Panc1 (cell line): Measurements from ENCODE around the gene RNF133. TPM values are rescaled to one million over a fixed set of nuclear protein-coding genes. Genes with fewer than 3 reads are reported as not detected.

Source experiments
- ATAC-seq: fragments of 200-7000 bp; cut with Tn5 transposase; 2 replicates; pipeline ENCODE4 v1.9.1; 2020; ENCODE audit warnings: mild to moderate bottlenecking, moderate library complexity
- BruUV-seq: library from RNA; stranded (reverse); fragments of 400-500 nt; replicated peaks from 2 replicates; lab custom pipeline; 2021; lab: Mats Ljungman, UMichigan
- CTCF ChIA-PET: fragments of 300-600 bp; sonication (Branson Sonifier 250); formaldehyde crosslinking; loops from one replicate; lab custom pipeline; 2022; ENCODE audit warnings: antibody characterized with exemption; lab: Charles Lee
- POLR2A ChIA-PET: fragments of 300-600 bp; sonication (Branson Sonifier 250); formaldehyde crosslinking; loops from one replicate; lab custom pipeline; 2022; ENCODE audit warnings: antibody characterized with exemption; lab: Charles Lee
- DNase-seq: peaks from one replicate; pipeline ENCODE4 v3.0.0-alpha.2; 2010; ENCODE audit warnings: low read depth, low spot score
- H3K27ac ChIP-seq: 2 replicates; pipeline ENCODE4 v1.5.1; 2011; ENCODE audit warnings: mild to moderate bottlenecking, low read length, inconsistent platforms
- H3K27me3 ChIP-seq: fragments of 200-500 bp; sonication (Bioruptor generic); 2 replicates; pipeline ENCODE4 v1.6.0; 2014; ENCODE audit warnings: low read length, inconsistent platforms; ENCODE audit not compliant: control insufficient read depth, insufficient read depth
- H3K36me3 ChIP-seq: fragments of 200-500 bp; sonication (Bioruptor generic); 2 replicates; pipeline ENCODE4 v1.5.1; 2014; ENCODE audit warnings: inconsistent platforms, mild to moderate bottlenecking, low read length, moderate library complexity; ENCODE audit not compliant: control insufficient read depth, insufficient read depth
- H3K4me1 ChIP-seq: 2 replicates; pipeline ENCODE4 v1.5.1; 2011; ENCODE audit warnings: inconsistent platforms, mild to moderate bottlenecking, low read length, moderate library complexity; ENCODE audit not compliant: control insufficient read depth, insufficient read depth
- H3K4me3 ChIP-seq, 2 experiments: 2 replicates each; pipeline ENCODE4 v1.5.1; 2011 to 2012; ENCODE audit warnings: low read depth in 2 of 2, low read length in 2 of 2, mild to moderate bottlenecking in 2 of 2, inconsistent platforms in 1 of 2, moderate library complexity in 1 of 2
- H3K9me3 ChIP-seq: fragments of 200-500 bp; sonication (Bioruptor generic); 2 replicates; pipeline ENCODE4 v1.5.1; 2014; ENCODE audit warnings: low read depth, mild to moderate bottlenecking, inconsistent platforms, low read length, moderate library complexity; ENCODE audit not compliant: control insufficient read depth, insufficient read depth
- CTCF ChIP-seq: fragments of 450-650 bp; IDR thresholded peaks from 2 replicates; pipeline ENCODE4 v1.5.1; 2017; ENCODE audit warnings: mild to moderate bottlenecking
- POLR2AphosphoS5 ChIP-seq: IDR thresholded peaks from 2 replicates; pipeline ENCODE4 v1.6.1; 2012; ENCODE audit warnings: mild to moderate bottlenecking, low read depth, low read length, moderate library complexity
- REST ChIP-seq, 2 experiments: IDR thresholded peaks; 2 replicates each; pipeline ENCODE4 v1.6.1; 2011 to 2012; ENCODE audit warnings: low read depth in 2 of 2, control low read depth in 1 of 2, low read length in 1 of 2, mild to moderate bottlenecking in 1 of 2, moderate library complexity in 1 of 2; ENCODE audit not compliant: insufficient read depth in 1 of 2
- SIN3A ChIP-seq: IDR thresholded peaks from 2 replicates; pipeline ENCODE4 v1.6.1; 2012; ENCODE audit warnings: low read depth, mild to moderate bottlenecking, low read length, moderate library complexity, borderline replicate concordance; ENCODE audit not compliant: insufficient read depth
- TCF7L2 ChIP-seq: IDR thresholded peaks from 2 replicates; pipeline ENCODE4 v1.6.1; 2011; ENCODE audit warnings: mild to moderate bottlenecking, low read depth, low read length, inconsistent platforms
- in situ Hi-C: cut with HindIII; loops from 2 replicates; pipeline ENCODE4 v1.10.0; 2016; ENCODE audit warnings: low sequenced_read_pairs, low pct_unique_long_range_greater_than_20kb
- intact Hi-C: fragments of 100-400 bp; cut with micrococcal nuclease; formaldehyde crosslinking; loops from one replicate; pipeline ENCODE4 v1.10.0; 2022; ENCODE audit not compliant: unreplicated experiment
- total RNA-seq: library from RNA; stranded (reverse); gene quantifications from one replicate; pipeline ENCODE4 v1.2.1, GENCODE V29; 2021; ENCODE audit not compliant: unreplicated experiment

RNF133 gene
- total RNA-seq, 1 experiment from 2014 or later: not detected

DNA sequence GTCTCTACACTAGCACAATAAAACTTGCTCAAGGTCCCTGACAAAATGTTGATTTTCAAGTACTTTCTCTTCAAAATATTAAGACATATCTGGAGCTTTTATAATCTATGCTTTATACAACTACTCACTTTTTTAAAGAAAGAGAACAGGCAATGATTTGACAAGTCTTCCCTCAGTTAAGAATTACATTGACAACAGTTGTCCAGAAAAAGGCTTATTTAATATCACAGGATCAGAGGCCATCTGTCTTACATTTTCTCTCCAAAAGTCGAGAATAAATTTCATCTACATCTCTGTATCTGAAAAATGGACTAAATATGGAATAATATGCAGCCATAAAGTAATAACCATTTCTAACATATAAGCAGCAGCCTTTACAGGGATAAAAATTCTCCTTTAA is 12.0 kb upstream of the RNF133 start:
- intact Hi-C loops (no loop called here), in situ Hi-C loops (no loop called here)
- no peaks in the 10 kb centered on the region for H3K4me1 ChIP-seq
- no peaks in the 10 kb centered on the region for H3K36me3 ChIP-seq
- no peak overlapping the region for H3K4me3 ChIP-seq
- no peak for TF ChIP-seq CTCF
- TF ChIP-seq SIN3A: no peak
- TF ChIP-seq REST (IDR thresholded peaks at IDR 0.05; ENCODE audit: insufficient read depth in 1 of 2, low read depth in 2 of 2, low read length in 1 of 2): no peak
- no peak for TF ChIP-seq TCF7L2
- no peak for TF ChIP-seq POLR2AphosphoS5
- no TSS peak for BruUV-seq
- ATAC-seq (no peak), DNase-seq (no peak)
- ChIA-PET POLR2A (no interaction called here), CTCF (no interaction called here)
- no peaks in the 10 kb centered on the region for H3K9me3 ChIP-seq
- H3K27ac ChIP-seq: no peak overlapping the region
- H3K27me3 ChIP-seq: no peaks in the 10 kb centered on the region

GRCh38 chr7:122709930-122710646 is 11.2 kb upstream of the RNF133 start:
- Histone ChIP-seq H3K4me1 (no peaks in the 10 kb centered on the region), H3K4me3 (no peak overlapping the region), H3K36me3 (no peaks in the 10 kb centered on the region), H3K27ac (no peak overlapping the region), H3K9me3 (no peaks in the 10 kb centered on the region), H3K27me3 (no peaks in the 10 kb centered on the region)
- in situ Hi-C loops (no loop called here), intact Hi-C loops (no loop called here)
- no peak for DNase-seq
- ATAC-seq: no peak
- BruUV-seq: no TSS peak
- ChIA-PET POLR2A (no interaction called here), CTCF (no interaction called here)
- TF ChIP-seq REST (IDR thresholded peaks at IDR 0.05; ENCODE audit: insufficient read depth in 1 of 2, low read depth in 2 of 2, low read length in 1 of 2) (no peak), TCF7L2 (no peak), SIN3A (no peak), POLR2AphosphoS5 (no peak), CTCF (no peak)
